NCI-H2107 treated with DMSO at 0.1 percent for 48 hours (cell line): ENCODE measurements around the gene CSMD2.

Experiments
- DNase-seq: peaks from one replicate; lab custom pipeline; 2025; ENCODE audit not compliant: unreplicated experiment; lab: John Stamatoyannopoulos, UW

The CSMD2 gene

DNA sequence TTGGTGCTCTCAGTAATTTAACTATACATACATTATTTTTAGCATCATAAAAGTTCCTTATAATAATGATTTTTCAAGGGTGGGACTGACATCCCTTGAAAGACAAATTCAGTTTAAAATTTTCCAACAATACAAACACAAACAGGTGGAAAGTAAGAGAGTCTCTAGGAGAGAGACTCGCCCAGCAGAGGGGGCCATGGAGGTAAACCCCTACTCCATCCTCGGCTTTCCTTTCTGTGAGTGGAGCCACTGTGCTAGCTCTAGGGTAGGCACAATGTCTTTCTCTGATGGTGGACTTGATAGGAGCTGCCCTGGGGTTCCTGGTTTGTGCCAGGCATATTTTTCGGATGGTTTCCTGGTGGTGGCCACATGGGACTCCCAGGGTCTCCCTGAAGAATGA, 8.3 kb downstream of the CSMD2 start:
- no peak for DNase-seq

DNA sequence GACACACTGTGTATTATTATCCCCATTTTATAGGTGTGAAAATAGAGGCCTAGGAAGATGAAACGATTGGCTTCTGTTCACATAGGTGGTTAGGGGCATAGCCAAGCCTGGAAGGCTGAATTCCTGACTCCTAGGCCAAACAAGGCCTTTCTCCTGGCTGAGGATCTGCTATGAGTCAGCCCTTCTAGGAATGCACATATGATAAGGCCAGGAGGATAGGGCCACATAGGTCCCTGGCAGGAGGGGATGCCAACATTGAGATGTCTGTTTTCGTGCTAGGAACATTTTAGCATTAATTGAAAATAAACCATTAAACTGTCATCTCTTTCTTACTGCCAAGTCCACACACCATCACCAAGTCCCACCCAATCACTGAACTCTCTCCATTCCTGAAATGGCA, 9.2 kb downstream of the CSMD2 start:
- DNase-seq: no peak

DNA sequence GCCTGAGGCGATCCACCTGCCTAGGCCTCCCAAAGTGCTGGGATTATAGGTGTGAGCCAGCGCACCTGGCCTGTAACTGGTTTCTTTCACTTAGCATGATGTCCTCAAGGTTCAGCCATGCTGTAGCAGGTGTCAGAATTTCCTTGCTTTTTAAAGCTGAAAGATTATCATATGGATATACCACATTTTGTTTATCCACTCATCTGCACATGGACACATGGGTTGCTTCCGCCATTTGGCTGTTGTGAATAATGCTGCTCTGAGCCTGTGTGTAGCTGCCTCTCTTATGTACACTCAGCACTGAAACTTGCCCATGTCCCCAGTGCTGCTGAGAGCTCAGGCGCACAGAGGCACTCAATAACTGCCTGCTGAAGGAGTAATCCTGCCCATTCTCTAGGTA, 11.8 kb downstream of the CSMD2 start:
- DNase-seq: no peak

DNA sequence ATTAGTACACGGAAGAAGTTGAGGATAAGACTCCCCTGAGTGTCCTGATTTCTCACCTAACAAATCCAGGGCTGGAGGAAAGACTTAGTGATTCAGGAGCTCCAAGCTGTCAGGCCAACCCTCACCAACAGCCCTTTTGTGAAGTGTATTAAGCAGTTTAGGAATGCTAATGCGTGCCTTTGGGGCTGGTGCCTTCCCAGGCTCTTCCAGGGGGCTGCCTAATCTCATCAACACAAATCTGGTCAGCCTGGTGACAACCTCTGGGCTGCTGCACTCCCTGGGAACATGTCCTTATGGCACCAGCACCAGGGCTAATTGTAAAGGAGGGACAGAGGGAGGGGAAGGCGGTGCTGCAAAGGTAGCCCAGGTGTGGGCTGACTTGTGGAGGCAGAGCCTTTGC, 15.5 kb downstream of the CSMD2 start:
- DNase-seq: no peak

DNA sequence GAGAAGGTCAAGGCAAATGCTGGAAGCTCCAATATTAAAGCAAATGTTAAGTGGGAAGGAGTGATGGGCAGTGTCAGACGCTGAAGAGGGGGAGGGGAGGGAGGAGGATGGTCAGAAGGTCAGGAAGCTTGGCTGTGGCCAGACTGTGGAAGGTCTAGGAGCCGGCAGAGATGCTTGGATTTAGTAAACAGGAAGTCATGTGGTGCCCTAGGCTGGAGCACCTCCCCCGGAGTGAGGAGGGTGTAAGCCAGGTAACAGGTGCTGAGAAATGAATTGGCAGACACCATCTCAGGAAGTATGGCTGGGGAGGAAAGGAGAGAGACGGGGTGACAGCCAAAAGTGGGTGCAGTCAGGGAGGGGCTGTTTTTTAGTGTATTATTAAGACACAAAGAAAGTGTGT, 17.7 kb downstream of the CSMD2 start:
- no peak for DNase-seq

DNA sequence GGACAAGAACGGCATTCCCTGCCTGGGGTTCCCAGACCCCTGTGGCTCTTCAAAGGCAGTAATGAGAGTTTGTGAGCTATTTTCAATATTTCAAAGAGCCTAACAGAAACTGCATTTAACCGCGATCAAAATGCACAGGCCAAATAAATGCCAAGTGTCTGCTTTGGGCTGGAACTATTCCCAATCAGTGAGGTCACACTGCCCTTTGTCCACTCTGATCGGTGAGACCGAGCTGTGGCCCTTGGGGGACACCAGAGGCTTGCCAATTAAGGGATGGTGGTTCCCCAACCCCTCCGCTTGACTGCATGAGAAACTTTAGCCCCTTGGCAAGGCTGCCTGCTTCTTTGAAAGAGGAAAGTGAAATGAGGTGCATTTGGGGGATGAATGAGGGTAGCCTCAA, 20.3 kb downstream of the CSMD2 start:
- no peak for DNase-seq

DNA sequence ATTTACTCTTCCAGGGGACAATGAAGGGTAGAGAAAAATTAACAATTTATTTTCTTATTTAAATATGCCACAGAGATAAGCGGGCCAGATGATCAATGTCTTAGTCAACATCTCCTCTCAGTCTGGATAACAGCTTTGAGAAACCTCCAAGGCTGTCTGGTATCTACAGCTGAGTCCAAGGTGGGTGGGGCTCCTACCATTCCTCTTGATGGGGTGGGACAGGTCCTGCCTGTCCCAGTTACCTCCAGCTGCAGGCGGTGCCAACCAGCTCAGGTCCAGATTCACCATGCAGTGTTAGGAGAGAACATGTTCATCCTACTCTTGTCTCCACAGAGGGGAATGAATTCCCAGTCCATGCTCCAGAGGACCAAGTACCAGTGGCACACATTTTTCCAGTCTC, 21.1 kb downstream of the CSMD2 start:
- no peak for DNase-seq

DNA sequence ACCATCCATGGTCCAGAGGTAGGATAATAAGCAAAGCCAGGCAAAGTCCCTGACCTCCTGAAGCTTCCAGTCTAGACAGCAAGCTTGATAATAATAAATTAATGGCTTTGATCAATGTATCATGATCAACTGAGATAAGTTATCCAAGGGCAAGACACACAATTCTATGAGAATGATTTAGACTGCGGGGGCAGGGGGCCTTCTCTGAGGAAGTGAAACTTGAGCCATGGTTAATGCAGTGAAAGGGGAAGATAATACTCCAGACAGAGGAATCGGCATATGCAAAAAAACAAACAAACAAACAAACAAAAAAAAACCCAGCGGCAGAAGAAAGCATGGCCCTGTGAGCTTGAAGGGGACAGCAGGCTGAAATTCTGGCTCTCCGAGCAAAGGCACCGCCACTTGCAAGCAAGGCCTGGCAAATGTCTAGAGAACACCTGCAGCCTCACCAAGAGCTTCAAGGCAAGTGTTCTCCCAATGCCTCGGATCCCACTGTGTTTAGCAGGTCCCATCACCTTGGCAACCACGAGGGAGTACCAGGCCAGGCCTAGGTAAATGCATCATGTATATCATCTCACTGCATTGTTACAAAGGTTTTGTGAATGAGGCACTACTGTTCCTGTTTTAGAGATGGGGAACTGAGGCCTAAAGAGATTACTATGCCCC, 24.9 kb downstream of the CSMD2 start:
- DNase-seq: no peak

DNA sequence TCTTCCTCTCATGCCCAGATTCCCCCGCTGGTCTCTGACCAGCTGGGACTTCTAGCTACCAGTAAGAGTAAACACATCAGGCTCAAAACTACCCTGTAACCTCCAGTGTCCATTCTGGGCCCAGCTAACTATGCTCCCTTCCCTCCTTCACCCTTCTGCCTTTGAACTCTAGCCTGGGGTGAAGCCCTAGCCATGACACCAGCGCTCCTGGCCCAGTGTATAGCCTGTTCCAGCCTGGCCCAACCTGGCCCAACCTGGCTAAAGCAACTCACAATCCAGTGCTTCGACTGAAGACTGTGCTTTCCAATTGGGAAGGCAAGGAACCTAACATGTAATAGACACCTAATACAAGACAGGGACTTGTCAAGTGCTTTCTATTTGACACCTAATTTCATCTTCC, 27.6 kb downstream of the CSMD2 start:
- no peak for DNase-seq

DNA sequence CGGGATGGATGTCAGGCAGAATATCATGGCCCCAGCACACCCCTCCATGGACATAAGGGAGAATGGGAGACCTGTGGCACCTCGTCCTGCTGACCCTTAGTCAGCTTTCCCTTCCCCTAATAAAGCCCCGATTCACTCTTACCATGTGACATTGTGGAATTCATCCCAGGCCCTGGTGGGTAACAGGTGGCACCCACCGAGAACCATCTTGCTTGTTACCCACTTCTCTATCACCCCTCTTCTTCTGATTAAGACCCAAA, 32.9 kb downstream of the CSMD2 start:
- DNase-seq: no peak

DNA sequence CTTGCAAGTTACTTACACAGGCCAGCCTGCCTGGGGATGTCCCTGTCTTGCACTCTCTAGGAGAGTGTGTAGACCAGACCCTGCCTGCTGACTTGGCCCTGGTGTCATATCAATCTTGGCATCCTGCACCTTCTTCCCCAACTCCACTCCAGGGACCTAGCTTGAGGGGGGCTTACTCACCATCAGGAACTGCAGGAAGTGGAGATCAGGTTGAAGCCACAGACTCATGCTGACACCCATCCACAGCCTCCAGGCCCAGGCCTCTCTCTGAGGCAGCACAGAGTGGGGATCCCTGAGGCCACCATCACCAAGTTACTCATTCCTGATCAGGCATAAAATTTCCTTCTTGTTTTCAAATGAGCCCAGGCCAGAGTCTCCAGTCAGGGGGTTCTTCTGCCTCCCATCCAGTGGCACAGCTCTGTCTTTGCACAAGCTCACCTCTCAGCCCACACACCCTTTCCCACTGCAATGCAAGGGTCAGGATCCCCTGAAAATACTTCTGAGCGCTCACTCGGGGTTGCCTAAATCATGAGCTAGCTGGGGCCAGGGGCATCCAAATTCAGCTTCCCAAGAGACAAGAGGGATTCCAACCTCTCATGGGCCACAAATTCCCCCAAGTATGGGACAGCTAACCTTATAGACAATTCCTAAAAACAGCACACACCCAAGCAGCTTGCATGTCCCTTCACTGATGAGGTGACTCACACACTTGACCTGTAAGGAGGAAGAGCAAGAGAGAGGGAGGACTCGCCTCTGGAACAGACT, 33.5 kb downstream of the CSMD2 start:
- no peak for DNase-seq

DNA sequence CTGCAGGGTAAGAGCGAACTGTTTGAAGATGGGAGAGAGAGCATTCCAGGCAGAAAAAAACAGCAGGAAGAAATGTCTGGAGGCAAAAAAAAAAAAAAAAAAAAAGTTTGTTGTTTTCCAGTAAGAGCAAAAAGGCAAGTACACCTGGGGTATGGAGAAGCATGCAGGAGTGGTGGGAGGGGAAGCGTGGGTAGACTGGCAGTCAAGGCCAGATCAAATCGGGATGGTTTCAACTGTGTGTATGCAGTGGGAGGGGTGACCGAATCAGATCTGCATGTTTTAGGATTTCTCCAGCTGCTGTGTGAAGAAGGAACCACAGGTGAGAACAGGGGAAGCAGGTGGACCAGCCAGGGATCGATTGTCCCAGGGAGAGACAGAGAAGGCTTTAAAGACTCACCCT, 34.7 kb downstream of the CSMD2 start:
- no peak for DNase-seq

DNA sequence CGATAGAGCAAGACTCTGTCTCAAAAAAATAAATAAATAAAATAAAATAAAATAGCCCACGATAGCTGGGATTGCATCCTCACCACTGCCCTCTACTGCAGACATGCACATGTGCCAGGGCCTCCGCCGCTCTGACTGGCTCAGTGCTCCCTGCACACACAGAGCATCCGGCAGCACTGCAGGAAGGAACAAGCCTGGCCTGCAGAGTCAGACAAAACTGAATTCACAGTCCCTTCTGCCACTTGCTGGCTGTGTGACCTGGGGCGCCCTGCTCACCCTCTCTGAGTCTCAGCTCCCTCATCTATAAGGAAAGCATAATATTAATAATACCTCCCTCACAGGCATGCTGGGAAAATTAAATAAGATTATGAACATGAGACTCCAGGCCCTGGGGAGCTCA, 35.4 kb downstream of the CSMD2 start:
- DNase-seq: no peak

DNA sequence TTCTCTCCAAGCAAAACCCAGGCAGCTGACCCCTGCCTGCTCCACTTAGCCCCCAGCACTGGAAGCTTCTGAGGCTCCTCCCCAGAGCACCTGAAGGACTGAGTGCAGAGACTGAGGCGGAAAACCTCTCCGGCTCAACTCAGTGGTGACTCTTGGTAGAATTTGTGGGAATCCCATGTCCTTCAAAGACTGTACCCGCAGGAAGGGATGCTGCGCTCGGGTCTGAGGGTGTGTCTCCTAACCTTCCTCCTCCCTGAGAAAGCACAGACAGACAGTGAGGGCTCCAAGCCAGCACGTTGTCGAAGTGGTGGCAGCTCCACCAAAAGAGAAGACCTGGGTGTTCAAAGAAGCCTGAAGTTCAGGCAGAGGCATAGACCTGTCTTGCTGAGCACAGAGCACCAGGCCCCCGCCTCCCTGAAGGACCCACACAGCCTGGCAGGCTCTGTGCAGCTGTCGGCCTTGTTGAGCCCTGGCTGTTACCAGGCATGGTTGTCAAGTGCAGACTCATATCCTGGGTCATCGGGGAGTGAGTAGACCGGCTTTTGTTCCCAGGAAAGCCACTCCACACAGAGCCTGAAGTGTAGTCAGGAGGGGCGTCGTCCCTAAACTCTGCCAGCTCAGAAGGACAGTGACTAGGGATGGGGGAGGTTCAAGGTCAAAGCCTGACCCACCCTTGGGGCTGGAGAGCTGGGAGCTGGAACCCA, 36.7 kb downstream of the CSMD2 start:
- no peak for DNase-seq

DNA sequence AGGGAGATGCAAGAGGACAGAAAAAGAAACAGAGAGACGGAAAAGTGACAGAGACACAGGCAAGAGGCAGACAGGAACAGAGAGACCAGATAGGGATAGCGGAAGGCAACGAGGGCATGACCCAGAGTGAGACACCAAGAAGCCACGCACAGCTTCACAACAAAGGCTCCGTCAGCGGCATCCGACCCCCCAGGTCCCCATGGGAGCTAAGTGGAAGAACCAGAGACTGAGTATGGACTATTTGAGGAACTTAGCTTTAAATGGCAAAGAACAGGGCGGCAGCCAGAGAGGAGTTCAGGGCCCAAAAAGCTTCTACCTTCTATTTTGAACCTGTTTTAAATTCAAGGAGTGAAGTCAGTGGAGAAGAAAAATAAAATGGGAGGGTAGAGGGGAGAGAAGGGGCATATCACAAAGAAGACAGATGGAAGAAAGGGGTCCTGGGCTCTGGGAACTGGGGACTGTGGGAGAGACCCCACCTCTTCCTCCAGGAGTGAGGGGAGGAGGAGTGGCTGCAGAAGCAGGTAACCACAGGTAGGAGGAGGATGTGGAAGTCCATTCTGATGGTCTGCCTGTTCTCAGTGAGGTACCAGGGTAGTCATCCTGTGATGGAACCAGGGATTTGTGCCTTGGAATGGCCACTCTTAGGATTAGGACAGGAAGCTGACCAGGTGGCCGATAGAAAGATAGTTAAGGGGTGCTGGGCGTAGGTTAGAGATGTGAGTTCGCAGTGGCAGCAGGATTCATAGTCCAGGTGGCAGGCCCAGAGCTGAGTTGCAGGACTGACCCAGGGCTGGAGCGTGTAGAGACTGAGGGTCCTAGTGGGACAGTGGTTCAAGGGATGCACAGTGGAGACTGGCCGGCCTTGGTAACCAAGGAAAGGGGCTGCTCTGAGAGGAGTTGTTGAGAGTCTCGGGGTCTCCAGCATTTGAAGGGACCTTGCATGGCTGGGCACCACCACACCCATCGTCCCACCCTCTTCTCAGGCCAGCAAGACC, 37.7 kb downstream of the CSMD2 start:
- no peak for DNase-seq

DNA sequence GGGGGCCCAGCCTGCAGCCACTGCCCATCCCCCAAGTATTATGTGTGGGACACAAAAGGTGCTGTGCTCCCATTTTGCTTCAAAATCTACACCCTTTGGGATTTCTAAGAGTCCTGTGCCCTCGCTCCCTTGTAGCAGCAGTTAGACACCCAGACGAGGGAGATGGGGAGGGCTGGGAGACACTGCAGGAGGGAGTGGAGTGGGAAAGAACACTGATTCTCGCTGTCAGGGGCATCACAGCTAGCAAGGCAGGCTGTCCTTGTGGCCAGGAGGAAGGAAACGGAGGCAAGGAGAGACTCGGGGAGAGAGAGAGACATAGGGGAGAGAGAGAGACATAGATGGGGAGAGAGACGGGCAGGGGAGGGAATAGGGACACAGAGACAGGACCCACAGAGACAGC, 38.5 kb downstream of the CSMD2 start:
- DNase-seq: no peak

DNA sequence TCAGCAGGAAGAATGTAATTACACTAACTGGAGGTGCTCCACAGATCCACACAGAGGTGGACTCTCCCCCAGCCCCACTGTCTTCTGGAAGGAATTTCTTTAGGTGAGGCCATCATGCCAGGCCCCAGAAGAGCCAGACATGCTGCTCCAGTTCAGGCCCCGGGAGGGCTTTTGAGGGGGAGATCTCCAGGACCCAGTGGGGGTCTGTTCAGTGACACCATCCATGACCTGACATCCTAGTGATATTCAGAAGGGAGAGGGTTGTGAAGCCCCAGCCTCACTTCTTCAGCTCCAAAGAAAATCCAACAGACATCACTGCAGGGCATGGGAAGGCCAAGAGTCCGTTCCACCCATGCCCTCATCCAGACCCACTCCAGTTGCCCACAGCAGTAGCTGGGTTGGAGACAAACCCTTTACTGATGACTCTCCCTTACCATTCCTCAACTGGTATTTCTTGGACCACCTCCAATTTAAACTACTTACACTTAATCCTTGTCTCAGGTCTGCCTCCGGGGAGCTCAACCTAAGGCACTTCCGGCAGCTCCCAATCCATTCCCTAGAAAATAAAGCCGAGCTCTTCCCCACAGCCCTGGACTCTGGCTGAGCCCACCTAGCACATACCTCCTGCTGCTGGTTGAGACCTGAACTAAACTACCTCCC, 39.2 kb downstream of the CSMD2 start:
- DNase-seq: no peak

DNA sequence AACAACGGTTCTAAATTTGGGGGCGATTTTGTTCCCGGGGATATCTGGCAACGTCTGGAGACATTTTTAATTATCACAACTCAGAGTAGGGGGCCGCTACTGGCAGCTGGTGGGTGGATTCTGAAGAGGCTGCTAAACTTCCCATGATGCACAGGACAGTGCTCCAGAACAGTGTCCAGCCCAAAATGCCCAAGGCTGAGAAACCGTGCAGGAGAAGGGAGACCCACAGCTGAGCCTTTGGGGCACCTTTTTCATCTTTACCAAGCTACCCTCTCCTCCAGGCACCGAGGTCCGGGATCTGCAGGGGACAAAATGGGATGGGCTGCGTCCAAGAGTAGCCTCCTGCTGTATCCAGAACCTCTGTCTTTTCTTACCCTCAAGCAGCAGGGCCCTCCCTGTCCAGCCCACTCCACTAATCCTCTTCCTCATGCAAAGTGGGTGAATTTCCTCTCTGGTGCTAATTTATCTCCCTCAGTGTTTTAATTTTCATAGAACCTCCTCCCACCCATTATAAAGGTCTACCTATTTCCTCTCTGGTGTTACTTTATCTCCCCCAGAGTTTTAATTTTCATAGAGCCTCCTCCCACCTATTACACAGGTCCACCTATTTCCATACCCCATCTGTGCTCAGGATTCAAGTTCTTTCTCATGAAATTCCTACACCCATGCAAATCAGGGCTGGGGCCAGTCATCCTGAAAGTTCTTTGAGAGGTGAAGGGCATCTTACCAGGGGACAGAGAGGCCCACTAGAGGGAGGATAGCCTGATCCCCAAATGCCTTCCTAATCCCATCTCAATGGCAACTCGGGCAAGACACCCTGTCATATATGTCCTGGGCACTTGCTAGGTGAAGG, 42.7 kb downstream of the CSMD2 start:
- no peak for DNase-seq

DNA sequence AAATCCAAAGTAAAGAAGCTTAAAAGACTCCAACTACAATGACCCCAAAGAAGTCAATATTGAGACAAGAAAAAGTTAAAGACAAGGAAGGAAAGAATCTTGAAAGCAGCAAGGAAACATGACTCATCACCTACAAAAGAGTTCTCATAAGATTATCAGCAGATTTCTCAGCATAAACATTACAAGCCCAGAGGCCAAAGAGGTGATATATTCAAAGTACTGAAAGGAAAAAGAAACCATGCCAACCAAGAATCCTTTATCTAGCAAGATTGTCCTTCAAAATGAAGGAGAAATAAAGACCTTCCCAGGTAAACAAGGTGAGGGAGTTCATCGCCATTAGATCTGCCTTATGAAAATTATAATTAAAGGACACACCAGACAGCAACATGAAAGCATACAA, 49.8 kb downstream of the CSMD2 start:
- DNase-seq: no peak

DNA sequence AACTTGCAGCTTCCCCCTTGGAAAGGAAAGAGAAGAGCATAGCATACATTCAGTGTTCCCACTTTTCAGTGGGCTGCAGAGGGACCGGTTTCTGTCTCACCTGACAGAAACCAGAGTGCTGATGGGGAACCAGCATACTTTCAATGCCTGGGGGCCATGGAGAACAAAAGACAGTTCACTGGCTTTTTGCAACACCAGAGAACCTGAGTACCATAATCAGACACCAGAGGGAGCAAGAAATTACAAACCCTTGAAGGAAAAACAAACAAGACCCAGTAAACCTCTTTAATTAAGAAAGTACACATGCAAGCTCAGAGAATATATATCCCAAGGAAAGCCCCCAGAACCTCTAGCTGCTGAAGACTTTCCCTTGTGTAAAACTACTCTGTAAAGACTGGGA, 51.1 kb downstream of the CSMD2 start:
- no peak for DNase-seq
